IPS-20b (cell line): ENCODE measurements around the gene NMB.
"Not testable (repeated sequence)": the region's sequence is repeated elsewhere in the genome, so short reads cannot be mapped to it uniquely, and the experiment has no call there.

Source experiments
- H3K27ac ChIP-seq: one replicate; pipeline ENCODE4 v1.5.1; 2013; ENCODE audit warnings: low read length
- H3K27me3 ChIP-seq: 2 replicates; pipeline ENCODE4 v1.6.1; 2013; ENCODE audit warnings: mild to moderate bottlenecking, low read length, inconsistent platforms; ENCODE audit not compliant: insufficient read depth
- H3K36me3 ChIP-seq: 2 replicates; pipeline ENCODE4 v1.6.1; 2013; ENCODE audit warnings: low read depth, mild to moderate bottlenecking, inconsistent platforms, low read length, moderate library complexity; ENCODE audit not compliant: insufficient read depth
- H3K4me1 ChIP-seq: 2 replicates; pipeline ENCODE4 v1.6.1; 2013; ENCODE audit warnings: mild to moderate bottlenecking, control low read depth, inconsistent platforms, low read length, moderate library complexity; ENCODE audit not compliant: insufficient read depth
- H3K4me3 ChIP-seq: 2 replicates; pipeline ENCODE4 v1.5.1; 2013; ENCODE audit warnings: mild to moderate bottlenecking, low read length, inconsistent platforms
- H3K9ac ChIP-seq: 2 replicates; pipeline ENCODE4 v1.6.1; 2013; ENCODE audit warnings: low read depth, mild to moderate bottlenecking, inconsistent platforms, low read length, moderate library complexity
- H3K9me3 ChIP-seq: 2 replicates; pipeline ENCODE4 v1.6.1; 2013; ENCODE audit warnings: mild to moderate bottlenecking, low read depth, low read length, inconsistent platforms; ENCODE audit not compliant: insufficient read depth

The NMB gene

GRCh38 chr15:84658080-84658787 is at the start of gene NMB:
Gene NMB, minus strand, starts transcription at chr15:84658199. Its CDS starts 47 bp downstream, at chr15:84658152.
- no peaks in the 10 kb centered on the region for H3K9me3 ChIP-seq
- peaks cover 25% of the 10 kb centered on the region for H3K27me3 ChIP-seq
- H3K4me3 ChIP-seq = peak within 1 kb of the TSS; percentile 82
- H3K9ac ChIP-seq = peak within 1 kb of the TSS; percentile 74
- H3K4me1 ChIP-seq = peaks cover 4% of the 10 kb centered on the region; the same call in 1 of the 2 replicates
- H3K27ac ChIP-seq = no peak within 1 kb of the TSS
- peaks cover 8% of the 10 kb centered on the region; the same call in 1 of the 2 replicates for H3K36me3 ChIP-seq

GRCh38 chr15:84703808-84704207 is 45.8 kb upstream of the NMB start:
- H3K9ac ChIP-seq = no peak overlapping the region
- H3K27ac ChIP-seq = no peak overlapping the region
- H3K27me3 ChIP-seq = no peaks in the 10 kb centered on the region

GRCh38 chr15:84702961-84703482 is 45.0 kb upstream of the NMB start:
- Histone ChIP-seq H3K4me1 (no peaks in the 10 kb centered on the region), H3K27ac (no peak overlapping the region), H3K36me3 (peaks cover 11% of the 10 kb centered on the region; the same call in 1 of the 2 replicates), H3K9me3 (no peaks in the 10 kb centered on the region), H3K4me3 (no peak overlapping the region), H3K27me3 (no peaks in the 10 kb centered on the region), H3K9ac (no peak overlapping the region)

More at GRCh38 chr15:84703808-84704207, 45.8 kb upstream of the NMB start:
- Histone ChIP-seq H3K36me3 (peaks cover 17% of the 10 kb centered on the region; the same call in 1 of the 2 replicates), H3K4me3 (no peak overlapping the region), H3K4me1 (no peaks in the 10 kb centered on the region), H3K9me3 (no peaks in the 10 kb centered on the region)

GRCh38 chr15:84699538-84700191 is 41.7 kb upstream of the NMB start:
- H3K4me1 ChIP-seq = no peaks in the 10 kb centered on the region
- no peaks in the 10 kb centered on the region for H3K27me3 ChIP-seq
- no peak overlapping the region for H3K27ac ChIP-seq

GRCh38 chr15:84697236-84697990 is 39.4 kb upstream of the NMB start:
- H3K9ac ChIP-seq = no peak overlapping the region
- no peaks in the 10 kb centered on the region for H3K9me3 ChIP-seq

More at GRCh38 chr15:84699538-84700191, 41.7 kb upstream of the NMB start:
- Histone ChIP-seq H3K9ac (no peak overlapping the region), H3K4me3 (no peak overlapping the region), H3K9me3 (no peaks in the 10 kb centered on the region), H3K36me3 (peaks cover 8% of the 10 kb centered on the region; the same call in 1 of the 2 replicates)

GRCh38 chr15:84696757-84697156 is 38.8 kb upstream of the NMB start:
- no peaks in the 10 kb centered on the region for H3K4me1 ChIP-seq
- H3K9me3 ChIP-seq = no peaks in the 10 kb centered on the region
- no peaks in the 10 kb centered on the region; the same call in 1 of the 2 replicates for H3K36me3 ChIP-seq
- no peaks in the 10 kb centered on the region for H3K27me3 ChIP-seq
- no peak overlapping the region for H3K9ac ChIP-seq
- no peak overlapping the region for H3K27ac ChIP-seq
- H3K4me3 ChIP-seq = no peak overlapping the region

More at GRCh38 chr15:84697236-84697990, 39.4 kb upstream of the NMB start:
- Histone ChIP-seq H3K4me3 (no peak overlapping the region), H3K36me3 (no peaks in the 10 kb centered on the region), H3K27me3 (no peaks in the 10 kb centered on the region), H3K27ac (no peak overlapping the region), H3K4me1 (no peaks in the 10 kb centered on the region)

- H3K27me3 ChIP-seq = no peaks in the 10 kb centered on the region
- H3K4me1 ChIP-seq = no peaks in the 10 kb centered on the region
- no peak overlapping the region for H3K27ac ChIP-seq
- no peaks in the 10 kb centered on the region for H3K9me3 ChIP-seq
- no peak overlapping the region for H3K4me3 ChIP-seq
- H3K9ac ChIP-seq = no peak overlapping the region
- peaks cover 57% of the 10 kb centered on the region for H3K36me3 ChIP-seq
Measured at GRCh38 chr15:84690342-84690741, 32.3 kb upstream of the NMB start.

GRCh38 chr15:84689858-84690257 is 31.9 kb upstream of the NMB start:
- Histone ChIP-seq H3K27ac (no peak overlapping the region), H3K4me3 (no peak overlapping the region), H3K9ac (no peak overlapping the region), H3K9me3 (no peaks in the 10 kb centered on the region), H3K27me3 (no peaks in the 10 kb centered on the region), H3K36me3 (peaks cover 58% of the 10 kb centered on the region), H3K4me1 (no peaks in the 10 kb centered on the region)

- peaks cover 86% of the 10 kb centered on the region for H3K36me3 ChIP-seq
- not testable (repeated sequence) for H3K27ac ChIP-seq, H3K4me1 ChIP-seq, H3K27me3 ChIP-seq, H3K9ac ChIP-seq, H3K4me3 ChIP-seq, H3K9me3 ChIP-seq
Measured at GRCh38 chr15:84686446-84686845, 28.4 kb upstream of the NMB start.

GRCh38 chr15:84685304-84685703 is 27.3 kb upstream of the NMB start:
- Histone ChIP-seq H3K4me1 (no peaks in the 10 kb centered on the region), H3K27ac (no peak overlapping the region), H3K27me3 (no peaks in the 10 kb centered on the region), H3K9me3 (no peaks in the 10 kb centered on the region), H3K4me3 (no peak overlapping the region), H3K9ac (no peak overlapping the region), H3K36me3 (peaks cover 83% of the 10 kb centered on the region)

- H3K27ac ChIP-seq = no peak overlapping the region
- peaks cover 83% of the 10 kb centered on the region for H3K36me3 ChIP-seq
Measured at GRCh38 chr15:84684092-84684491, 26.1 kb upstream of the NMB start.

More at GRCh38 chr15:84684092-84684491, 26.1 kb upstream of the NMB start:
- Histone ChIP-seq H3K4me1 (no peaks in the 10 kb centered on the region), H3K9me3 (no peaks in the 10 kb centered on the region), H3K4me3 (no peak overlapping the region), H3K27me3 (no peaks in the 10 kb centered on the region), H3K9ac (no peak overlapping the region)
